ENCODE data around the gene LGALS3BP.
"Not testable (repeated sequence)": the region's sequence is repeated elsewhere in the genome, so short reads cannot be mapped to it uniquely, and the experiment has no call there.

The LGALS3BP gene, protein sequence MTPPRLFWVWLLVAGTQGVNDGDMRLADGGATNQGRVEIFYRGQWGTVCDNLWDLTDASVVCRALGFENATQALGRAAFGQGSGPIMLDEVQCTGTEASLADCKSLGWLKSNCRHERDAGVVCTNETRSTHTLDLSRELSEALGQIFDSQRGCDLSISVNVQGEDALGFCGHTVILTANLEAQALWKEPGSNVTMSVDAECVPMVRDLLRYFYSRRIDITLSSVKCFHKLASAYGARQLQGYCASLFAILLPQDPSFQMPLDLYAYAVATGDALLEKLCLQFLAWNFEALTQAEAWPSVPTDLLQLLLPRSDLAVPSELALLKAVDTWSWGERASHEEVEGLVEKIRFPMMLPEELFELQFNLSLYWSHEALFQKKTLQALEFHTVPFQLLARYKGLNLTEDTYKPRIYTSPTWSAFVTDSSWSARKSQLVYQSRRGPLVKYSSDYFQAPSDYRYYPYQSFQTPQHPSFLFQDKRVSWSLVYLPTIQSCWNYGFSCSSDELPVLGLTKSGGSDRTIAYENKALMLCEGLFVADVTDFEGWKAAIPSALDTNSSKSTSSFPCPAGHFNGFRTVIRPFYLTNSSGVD

DNA sequence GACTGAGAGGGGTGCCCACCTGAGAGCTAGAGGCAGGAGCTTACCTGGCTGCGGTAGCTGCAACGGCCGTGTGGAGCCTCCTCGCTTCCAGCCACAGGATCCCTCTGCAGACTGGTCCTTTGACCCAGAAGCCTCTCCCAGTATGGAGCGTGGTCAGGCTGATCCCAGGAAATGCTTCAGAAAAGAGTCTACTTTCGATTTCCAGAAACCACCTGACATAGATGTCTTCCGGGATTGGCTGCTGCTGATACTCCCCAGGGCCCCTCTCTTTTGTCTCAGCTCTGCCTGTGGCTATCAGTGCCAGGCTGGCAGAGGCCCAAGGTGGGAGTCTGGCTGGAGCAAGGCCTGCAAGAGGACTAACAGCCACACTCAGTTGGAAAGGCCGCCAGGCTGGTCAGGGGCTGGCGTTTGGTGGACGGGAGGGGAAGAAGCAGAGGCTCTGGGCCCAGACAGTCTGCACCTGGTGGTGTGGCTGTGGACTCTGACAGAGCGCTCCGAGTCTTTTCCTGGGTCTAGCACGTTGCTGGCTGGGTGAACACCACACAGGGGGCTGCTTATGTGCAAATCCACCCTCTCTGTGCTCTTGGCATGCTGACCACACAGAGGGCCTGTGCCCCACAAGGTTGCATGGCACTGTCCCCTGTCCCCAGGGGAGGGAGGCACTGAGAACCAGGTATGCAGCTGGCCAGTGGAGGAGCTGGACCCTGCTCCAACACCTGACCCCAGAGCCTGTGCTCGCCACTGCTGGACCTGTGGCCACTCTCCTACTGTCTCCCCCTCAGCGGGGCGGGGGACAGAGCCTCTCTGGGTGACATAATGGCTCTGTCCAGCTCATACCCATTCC is at the start of gene LGALS3BP:
Gene LGALS3BP, minus strand, starts transcription at position 144 of the 844 bp plus-strand sequence. CDS start 2,732 bp downstream, outside the sequence.
- DNase-seq: peak; percentile 37 to 41

DNA sequence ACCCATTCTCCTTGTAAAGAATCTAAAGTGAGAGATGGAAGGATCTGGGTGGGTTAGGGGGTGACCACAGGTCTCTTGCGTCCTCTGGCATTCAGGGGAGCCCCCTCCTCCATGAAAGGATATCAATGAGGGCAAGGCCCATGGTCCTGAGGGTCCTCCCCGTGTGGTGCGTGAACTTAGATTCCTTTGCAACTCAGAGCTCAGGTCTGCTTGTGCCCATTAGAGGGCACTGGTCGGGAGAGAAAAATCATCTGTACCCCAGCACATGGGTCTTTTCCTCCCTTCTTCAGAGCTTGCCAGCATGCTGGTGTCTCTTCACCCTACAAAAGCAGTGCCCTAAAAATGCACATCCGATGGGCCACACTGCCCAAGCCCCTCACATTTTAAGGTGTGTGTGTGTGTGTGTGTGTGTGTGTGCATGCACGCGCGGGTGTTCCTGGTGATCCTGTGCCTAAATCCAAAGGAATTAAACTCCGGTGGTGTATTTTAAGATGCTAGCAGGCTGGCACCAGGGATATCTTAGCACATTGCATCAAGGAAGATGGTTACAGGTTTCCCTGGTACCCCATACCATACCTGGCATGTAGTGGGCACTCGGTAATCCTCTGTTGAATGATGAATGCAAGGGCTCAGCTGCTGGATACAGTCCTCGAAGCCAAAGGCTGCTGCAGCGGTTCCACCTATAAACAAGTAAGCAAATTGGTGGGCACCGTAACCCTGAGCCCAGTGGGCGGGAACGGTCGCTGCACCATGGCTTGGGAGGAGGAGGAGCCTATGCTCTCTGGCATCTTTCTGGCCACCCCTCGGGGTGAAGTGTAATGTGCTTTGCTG is 49.0 kb upstream of the LGALS3BP start:
- no peak for DNase-seq

DNA sequence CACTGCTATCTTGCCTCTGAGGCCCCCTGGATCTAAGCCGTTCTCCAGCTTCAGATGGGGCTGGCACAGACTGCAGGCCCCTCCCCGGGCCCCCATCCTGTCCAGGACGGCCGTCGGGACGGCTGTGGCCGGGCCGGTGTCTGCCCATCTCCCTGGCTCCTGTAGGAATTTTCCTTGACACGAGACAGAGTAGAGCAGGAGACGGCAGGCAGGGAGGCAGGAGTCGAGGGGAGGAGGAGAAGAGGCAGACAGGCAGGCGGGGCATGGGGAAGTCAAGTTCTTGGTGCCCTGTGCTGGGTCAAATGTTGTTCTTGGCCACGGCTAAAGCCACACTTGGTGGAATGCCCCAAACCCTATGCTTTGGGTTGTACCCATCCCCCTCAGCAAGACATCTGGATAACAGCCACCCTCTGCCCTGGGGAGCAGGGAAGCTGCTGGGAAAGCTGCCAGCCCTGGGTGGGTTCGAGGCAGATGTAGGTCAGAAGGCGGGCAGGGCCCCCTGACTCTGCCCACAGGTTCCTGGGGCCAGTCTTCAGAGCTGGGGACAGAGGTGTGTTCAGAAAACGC is 48.3 kb upstream of the LGALS3BP start:
- DNase-seq: no peak

DNA sequence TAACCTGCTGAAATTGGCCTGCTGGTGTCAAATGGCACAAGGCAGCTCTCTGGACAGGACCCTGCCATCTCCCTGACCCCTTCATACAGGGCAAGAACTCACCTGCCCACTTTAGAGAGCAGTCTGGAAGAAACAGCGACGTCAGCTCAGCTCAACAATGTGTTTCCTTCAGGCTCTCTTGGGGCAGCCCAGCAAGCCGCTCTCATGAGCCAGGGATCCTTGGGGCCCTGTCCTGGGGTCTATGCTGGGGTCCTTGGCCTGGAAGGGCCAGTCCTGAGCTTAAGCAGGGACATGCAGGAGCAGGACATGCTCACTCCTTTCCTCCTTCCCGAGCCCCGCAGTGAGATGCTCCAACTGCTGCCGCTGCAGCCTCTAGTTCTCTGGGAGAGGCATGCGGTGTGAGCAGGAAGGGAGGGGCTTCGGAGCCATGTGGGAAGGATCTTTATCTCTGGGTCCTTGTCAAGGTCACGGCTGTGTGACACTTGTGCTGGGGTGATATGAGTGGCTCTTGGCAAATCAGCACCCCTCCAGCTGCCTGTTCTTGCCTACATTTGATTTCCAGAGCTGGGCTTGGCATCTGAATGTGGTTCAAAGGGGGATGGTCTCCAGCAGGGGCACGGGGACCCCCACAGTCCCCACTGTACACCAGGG is 47.7 kb upstream of the LGALS3BP start:
- no peak for DNase-seq

DNA sequence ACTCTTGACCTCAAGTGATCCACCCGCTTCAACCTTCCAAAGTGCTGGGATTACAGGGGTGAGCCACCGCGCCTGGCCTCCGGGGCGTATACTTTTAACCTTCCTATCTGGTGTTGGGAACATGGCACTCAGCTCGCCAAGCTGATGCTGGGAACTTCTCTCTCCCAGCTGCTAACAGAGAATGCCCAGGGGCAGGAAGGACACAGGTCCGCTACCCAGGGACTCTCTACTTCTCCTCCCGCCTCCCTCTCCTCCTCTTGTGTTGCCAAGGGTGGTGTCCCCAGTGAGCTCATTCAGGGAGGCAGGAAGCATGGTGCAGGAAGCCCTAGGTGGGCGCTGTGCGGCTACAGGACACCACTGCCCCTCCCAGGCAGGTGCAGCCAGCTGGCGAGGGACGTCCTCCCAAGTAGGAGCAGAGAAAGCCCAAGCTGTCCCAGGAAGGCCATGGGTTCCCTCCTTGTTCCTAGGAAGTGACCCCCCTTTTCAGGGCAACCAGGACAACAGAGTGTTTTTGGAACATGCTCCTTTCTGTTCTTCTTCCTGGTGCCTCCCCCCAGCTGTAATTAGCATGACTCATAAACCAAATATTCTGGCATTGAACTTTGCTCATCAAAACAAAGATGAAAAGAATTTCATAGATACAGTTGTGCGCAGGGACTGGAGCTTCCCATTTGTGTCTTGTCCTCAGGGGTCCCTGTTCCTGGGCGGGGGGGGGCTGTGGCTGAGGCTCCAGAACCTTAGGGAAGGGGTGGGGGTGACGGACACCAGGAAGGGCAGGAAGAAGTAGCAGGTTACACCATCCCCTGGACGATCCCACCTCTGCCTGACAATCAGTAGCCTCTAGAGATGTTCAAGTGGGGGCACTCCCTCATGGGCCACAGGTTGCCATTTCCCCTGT is 46.9 kb upstream of the LGALS3BP start:
- no peak for DNase-seq

DNA sequence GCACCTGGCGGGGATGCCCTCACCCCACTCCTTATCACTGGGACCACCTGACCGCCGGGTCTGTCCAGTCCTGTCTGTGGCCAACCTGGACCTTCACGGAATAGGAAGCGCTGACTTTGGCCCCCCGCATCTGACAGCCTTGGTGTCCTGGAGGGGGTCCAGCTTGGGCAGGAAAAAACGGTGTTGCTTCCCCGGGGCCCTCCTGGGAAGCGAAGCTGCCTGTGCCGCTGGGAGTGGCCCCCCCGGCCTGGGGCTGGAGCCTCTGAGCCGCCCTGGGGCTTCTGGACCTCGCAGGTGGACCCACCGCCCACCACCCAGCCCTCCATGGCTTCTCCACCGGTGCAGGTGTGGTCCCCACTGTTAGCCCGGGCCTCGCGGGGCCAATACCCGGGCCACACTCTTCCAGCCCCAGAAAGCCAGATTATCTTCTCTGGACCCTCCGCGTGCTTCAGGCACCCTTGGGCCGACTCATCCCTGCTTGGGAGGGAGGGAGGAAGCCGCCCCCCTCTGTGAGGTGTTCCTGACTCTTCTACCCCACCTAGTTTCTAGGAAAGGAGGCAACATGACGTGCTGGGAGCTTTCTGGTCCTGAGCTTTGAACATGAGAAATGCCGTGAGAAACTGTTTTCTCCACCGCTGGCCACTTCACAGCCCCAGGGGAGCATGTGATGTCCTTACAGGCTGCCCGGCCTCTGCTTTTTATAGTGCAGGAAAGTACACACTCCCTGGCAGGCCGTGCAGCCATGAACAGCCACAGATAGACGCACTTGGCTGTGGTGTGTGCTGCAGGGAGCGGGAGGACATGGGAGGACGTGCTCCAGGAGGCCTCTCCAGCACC is 45.4 kb upstream of the LGALS3BP start:
- DNase-seq: no peak

DNA sequence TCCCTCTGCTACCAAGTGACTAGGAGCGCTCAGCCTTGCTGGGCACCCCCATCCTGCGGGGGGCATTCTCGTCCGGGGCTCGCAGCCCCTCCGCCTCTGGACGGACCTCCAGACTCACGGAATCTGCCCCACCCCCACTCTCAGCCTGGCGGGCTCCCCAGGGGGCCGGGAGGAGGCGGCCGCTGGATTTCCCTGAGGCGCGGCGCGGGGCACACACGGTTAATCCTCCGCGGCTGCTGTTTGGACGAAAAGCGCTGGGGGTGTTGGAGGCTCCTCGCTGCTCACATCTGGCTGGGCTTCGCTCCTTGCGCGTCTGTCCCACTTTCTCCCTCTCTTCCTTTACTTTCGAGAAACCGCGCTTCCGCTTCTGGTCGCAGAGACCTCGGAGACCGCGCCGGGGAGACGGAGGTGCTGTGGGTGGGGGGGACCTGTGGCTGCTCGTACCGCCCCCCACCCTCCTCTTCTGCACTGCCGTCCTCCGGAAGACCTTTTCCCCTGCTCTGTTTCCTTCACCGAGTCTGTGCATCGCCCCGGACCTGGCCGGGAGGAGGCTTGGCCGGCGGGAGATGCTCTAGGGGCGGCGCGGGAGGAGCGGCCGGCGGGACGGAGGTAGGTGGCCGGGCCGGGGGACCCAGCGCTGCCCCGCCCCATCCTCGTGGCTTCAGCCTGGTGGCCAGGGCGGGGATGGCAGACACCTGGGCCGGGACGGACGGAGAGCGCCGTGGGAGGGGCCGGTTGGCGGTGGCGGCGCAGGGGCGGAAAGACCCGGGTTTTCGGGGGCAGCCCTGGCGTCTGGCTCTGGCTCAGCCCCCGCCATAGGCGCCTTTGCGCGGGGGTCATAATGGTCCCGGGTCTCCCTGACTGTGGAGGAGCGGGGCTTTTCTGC is 44.4 kb upstream of the LGALS3BP start, which contains the start of gene C1QTNF1:
Gene C1QTNF1, plus strand, starts transcription at position 284 of the 886 bp plus-strand sequence. CDS start 19,800 bp downstream, outside the sequence.
- peak; percentile 40 to 43 for DNase-seq

DNA sequence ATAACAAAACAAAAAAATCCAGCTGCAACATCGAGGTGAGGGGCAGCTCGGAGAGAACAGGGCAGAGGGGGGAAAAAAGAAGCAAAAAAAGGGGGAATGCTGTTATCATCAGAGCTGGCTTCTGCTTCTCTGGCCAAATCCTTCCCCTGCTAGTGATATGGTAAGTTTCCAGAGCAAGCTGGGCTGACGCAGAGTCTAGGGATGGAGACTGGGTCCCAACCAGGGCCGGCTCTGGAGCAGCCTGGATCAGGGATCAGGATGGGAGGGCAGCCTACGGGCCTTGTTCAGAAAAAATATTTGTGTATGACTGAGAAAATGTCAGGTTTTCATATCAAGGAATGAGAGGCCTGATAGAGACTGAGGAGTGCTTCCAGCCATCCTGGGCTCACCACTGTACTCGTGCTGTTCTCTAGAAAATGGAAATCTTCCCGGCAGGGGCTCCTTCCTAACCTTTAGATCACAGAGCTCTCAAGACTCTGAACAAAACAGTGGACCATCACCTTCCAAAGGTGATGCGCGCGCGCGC is 43.5 kb upstream of the LGALS3BP start:
- DNase-seq: no peak

DNA sequence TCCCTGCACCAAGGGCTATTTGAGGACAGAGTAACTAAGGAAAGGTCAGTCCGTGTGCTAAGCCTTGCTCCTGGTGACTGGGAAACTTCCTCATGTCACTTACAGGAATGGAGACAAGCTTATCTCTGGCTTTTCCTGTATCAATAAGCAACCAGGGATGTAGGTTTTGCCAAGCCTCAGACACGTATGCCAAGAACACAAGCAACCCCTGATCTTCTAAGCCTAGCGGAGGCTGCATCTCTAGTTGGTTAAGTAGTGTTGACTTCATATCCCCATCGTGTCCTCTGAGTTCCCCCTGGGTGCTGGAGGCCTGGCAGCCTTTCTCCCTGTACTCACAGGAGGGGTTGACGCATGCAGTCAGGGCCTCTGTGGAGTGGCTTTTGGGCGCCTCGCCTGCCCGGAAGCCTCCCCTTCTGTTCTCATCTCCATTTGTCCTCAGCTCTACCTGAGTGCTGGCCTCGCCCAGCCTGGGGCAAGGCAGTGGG is 42.8 kb upstream of the LGALS3BP start:
- no peak for DNase-seq

DNA sequence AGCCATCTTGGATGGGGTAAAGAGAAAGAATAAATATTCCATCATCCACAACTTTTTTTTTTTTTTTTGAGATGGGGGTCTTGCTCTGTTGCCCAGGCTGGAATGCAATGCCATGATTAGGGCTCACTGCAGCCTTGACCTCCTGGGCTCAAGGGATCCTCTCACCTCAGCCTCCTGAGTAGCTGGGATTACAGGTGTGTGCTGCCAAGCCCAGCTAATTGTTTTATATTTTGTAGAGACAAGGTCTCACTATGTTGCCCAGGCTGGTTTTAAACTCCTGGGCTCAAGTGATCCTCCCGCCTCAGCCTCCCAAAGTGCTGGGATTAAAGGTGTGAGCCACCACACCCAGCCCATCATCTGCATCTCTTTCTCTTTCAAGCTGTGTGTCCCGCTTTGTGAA is 42.2 kb upstream of the LGALS3BP start:
- DNase-seq: not testable (repeated sequence)

DNA sequence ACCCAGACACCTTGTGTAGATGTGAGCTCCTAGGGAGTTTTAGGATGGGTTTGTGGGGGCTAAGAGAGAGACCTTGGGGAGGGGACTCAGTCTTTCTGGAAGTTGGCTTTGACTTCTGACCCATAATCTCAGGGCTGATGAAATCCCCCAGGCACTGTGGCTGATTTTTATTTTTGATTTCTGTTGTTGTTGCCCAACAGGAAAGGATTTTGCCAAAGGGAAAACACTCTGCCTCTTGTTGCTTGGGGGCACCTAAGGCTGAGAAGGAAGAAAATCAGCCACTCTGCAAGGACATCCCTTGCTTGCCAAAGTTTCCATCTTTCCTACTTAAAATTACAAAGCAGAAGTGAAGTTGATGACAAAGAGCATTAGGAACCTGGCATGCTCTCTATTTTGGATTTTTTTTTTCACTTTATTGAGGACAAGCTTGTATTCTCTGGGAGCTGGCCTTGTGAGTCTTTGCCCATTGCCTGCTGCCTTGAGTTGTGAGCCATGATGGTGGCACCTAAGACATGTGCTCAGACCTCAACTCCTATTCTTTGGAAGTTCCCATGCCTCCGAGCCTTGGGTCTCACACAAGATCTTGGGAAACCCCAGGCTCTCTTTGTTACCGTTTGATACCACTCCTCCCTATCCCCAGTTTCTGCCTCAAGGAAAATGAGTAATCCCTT is 41.0 kb upstream of the LGALS3BP start:
- no peak for DNase-seq

DNA sequence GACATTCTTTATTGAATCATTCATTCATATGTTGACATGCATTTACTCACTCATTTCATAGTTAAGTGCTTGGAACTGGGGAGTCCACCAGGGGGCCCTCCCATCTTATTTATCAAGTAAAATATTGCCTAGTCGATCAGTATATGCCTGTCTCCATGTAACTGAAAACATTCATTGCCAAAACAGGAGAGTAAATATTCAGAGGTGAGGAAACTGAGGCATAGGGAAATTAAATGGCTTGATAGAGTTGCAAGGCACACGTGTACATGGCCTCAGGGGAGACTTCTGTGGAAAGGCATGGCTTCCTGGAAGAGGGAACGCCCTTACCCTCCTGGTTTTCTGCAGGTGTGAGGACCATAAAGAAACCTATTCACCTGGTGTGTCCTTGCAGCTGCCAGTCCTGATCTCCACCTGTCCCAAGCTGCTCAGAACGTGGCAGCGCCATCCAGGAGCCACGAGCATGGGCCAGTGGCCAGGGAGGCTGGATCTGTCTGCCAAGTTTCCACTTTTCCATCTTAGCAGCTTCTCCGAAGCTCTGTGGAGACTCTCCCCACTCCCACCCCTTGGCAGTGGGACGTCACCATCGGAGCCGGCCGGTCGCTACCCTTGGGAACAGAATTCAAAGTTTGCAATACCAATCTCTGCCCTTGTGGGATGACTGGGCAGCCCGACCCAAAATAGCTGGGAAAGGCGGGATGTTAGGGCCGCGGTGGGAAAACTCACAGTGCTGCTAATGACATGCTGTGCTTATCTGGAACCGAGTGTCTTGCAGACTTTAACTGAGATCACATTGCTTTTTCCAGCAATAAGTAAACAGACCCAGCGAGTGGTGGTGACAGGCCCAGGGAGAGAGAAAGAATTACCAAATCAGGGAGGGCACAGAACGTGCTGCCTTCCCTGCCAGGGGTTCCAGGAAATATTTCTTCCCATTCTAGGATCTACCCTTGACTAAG is 40.2 kb upstream of the LGALS3BP start:
- DNase-seq: peak; percentile 46 to 59

DNA sequence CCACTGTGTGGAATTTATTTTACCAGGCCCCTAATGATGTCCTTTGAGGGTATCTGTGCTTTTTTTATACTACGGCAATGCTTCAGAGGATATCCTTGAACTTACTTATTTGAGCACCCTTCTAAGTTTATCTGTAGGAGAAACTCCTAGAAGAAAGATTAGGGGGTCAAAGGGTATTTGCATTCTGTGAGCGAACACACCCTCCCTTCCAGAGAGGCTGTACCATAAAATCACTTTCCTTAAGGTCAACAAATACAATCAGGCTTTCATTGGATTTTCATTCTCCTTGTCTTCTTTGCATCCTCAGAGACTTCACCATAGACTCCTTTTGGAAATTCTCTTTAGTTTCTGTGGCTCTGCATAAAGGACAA is 39.5 kb upstream of the LGALS3BP start:
- DNase-seq: no peak

DNA sequence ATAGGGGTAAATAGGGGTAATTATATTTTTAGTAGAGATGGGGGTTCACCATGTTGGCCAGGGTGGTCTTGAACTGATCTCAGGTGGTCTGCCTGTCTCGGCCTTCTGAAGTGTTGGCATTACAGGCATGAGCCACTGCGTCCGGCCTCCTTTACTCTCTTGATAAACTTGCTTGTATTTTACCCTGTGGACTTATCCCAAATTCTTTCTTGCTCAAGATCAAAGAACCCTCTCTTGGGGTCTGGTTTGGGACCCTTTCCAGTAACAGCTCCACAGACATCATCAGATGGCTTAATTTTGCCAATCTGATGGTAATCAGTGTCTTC is 38.6 kb upstream of the LGALS3BP start:
- DNase-seq: no peak

DNA sequence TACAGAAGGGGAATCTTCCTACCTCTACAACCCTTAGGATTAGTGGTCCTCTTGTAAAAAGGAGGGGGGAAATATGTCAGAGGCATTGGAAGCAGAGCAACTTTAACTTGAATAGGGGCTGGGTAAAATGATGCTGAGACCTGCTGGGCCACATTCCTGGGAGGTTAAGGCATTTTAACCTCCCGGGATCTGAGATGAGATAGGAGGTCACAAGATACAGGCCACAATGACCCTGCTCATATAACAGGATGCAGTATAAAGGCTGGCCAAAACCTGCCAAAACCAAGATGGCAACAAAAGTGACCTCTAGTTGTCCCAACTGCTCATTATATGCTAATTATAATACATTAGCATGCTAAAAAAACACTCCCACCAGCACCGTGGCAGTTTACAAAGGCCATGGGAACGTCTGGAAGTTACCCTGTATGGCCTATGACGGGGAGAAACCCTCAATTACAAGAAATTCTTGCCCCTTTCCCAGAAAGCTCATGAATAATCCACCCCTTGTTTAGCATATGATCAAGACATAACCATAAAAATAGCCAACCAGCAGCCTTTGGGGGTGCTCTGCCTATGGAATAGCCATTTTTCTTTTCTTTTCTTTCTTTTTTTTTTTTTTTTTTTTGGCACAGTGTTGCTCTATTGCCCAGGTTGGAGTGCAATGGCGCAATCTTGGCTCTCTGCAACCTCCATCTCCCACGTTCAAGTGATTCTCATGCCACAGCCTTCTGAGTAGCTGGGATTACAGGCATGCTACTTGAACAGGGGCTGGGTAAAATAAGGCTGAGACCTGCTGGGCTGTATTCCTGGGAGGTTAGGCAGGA is 38.0 kb upstream of the LGALS3BP start:
- DNase-seq: no peak

Measured in activated CD4-positive, alpha-beta T cell treated with anti-CD3 and anti-CD28 coated beads, Interleukin-2, amount 50 U/mL, for 48 hours (primary cell).